Stimulated activated CD8-positive, alpha-beta memory T cell treated with anti-CD3 and anti-CD28 coated beads, Interleukin-4, amount 100 ng/mL, for 24 hours (primary cell): ENCODE data around the gene GRB10.

Experiments used
- DNase-seq: peaks from one replicate; pipeline ENCODE4 v3.0.0-alpha.2; 2020; ENCODE audit warnings: low read depth

GRB10 gene

GRCh38 chr7:50667789-50668226 is 114.9 kb downstream of the GRB10 start:
- no peak for DNase-seq

- DNase-seq, result no peak
These were observed 115.4 kb downstream of the GRB10 start for GRCh38 chr7:50667338-50667737.

DNA sequence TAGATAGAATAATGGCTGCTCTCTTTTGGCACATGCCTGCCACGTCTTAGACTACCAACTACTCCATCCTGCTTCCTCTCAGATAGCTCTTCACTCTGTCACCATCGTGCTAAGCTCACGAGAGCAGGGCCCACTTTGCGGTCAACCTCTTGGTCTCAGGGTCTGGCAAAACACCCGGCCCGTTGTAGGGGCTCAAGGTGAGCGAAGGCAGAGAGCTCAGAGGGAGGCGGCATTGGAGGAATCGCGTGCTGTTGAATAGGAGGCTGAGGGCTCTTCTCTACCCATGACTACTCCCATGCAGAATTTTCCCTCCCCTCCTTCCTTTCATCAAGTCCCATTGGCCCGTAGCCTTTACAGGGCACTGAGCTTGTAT is 116.6 kb downstream of the GRB10 start:
- DNase-seq, result no peak

- DNase-seq, result no peak
These were observed 117.1 kb downstream of the GRB10 start for GRCh38 chr7:50665403-50666123.

- DNase-seq, result no peak
These were observed 117.8 kb downstream of the GRB10 start for GRCh38 chr7:50664937-50665336.

DNA sequence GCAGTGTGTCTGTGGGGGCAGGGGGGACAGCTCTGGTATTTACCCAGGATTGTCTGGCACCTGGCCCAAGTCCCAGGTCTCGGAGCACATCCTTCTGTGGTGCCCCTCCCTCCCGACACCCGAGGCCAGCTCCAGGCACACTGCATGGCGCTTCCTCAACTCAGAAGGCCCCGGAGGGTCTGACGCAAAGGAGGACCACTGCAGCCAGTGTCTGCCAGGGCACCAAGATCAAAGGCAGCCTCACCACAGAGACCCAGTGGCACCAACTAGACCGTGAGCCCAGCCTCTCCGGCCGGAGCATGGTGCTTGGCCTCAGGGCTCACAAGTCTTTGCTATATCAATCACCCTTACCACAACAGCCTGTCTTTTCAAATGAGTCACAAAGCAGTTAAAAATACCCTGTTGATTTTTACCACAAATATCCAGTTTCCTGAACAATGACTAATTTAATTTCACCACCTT is 118.2 kb downstream of the GRB10 start:
- no peak for DNase-seq

DNA sequence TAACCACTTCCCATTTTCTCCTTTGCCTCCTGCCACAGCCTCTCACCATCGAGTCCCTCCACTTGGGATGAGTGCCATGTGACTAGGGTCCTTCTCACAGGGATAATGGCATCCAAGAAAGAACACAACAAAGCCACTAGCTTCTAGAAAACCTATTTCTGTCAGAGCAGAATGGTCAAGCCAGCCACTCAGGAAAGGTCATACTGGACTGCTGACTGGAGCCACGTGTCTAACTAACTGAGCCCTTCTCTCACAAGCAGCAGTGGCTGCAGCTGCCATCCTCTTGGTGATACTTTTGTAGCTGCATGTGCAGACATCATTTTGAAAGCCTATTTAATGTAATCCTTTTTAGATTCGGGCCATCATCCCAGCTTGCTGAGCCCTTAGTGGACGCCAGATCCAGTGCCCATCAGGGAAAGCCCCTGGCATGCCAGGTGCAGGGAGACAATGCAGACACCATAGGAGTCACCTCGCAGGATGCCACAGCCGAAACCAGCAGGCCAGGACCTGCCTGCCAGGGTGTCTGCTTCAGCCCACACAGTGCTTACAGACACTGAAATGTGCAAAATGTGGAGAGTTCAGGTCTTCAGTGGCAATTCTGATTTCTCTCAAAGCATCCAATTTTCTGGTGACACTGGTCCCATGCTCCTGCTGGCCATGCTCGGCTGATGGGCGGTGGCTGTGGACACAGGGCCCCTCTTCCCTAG is 119.1 kb downstream of the GRB10 start:
- DNase-seq, result no peak

DNA sequence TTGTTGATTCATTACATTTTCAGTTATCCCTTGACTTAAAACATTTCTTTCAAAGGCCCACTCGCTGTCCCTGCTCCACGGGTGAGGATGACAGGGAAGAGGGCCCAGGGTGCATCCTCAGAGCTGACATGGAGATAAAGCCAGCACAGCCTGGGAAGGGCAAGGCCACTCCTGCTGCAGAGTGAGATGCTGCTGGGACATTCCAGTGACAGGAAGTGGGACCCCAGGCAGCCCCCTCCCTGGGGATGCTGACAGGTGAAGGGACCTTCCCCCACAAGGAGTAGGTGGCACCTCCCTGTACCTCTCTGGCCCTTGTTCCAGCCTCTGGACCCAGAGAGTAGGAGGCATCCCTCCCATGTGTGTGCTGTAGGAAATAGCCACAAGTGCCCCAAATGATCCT is 119.7 kb downstream of the GRB10 start:
- DNase-seq, result no peak

DNA sequence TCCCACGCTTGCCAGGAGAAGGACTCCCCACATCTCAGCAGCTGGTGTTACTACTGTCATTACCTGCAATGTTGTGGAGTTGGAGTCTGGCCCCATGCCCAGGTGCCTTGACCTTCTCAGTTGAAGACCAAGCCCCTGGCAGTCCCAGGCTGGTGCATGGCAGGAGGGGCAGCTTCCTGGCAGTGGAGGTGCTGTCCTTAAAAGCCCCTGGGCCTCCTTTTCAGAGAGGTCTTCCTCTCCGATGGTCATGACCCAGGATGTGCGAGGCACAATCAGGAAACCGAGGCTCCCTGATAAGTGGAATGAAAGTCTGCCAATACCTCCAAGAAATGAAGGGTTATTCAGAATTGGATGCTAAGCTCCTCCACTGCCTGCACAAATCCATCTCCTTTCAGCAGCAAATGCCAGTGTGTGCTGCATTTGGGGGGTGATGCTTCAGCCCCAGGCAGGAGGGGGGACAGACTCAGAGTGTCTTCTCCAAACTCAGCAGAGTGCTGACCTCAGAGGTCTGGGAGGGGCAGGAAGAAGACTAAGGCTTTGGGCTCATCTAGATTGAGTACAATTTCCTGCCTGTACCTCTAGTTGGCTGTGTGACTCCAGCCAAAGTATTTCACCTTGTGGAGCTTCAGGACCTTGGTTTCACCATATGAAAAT is 120.5 kb downstream of the GRB10 start:
- DNase-seq, result no peak

DNA sequence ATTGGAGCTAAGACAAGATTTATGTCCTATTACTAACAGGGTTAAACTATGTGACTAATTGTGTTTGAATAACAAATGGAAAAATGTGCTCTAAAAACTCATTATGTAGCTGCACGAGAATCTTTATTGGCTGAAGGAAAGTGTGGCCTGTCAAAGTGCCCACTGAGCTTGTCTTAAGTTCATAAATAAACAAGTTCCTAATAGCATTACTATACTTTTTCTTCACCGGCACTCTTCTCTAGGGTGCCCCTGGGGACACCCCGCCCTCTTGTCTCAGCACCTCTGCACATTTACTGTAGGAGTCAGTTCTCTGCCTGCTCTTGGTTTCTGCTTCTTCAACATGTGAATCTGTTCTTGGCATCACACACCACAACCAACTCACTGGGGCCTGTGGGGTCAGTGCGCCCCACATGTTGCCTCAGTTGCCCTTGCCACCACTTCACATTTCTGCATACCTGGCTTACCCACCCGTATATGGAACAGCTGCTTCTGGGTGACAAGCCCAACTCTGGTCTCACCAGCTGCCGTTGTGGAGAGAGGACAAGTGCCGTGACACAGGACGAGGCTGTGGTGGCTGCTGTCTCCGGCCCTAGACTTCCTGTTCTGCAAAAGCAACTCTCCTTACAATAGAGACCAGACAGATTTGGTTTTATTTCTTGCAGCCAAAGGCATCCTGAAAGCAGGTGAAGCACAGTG is 121.2 kb downstream of the GRB10 start:
- DNase-seq, result no peak

DNA sequence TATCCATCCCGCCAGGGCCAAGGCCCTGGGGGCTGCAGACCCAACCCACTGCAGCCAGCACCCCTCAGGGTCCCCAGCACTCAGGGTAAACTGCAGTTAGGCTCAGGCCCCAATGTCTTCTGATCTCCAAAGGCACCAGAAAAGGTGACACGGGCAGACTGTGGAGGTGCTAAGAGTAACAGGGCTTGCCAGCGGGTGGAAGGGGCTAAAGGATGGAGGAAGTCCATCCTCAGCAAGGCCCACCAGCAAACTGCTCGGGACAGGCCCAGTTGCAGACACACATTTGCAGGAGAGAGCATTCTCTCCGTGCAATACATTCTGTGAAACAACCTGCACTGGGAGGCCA is 121.9 kb downstream of the GRB10 start:
- no peak for DNase-seq

- peak; percentile 10 for DNase-seq
These were observed 122.5 kb downstream of the GRB10 start for GRCh38 chr7:50660040-50660829.

DNA sequence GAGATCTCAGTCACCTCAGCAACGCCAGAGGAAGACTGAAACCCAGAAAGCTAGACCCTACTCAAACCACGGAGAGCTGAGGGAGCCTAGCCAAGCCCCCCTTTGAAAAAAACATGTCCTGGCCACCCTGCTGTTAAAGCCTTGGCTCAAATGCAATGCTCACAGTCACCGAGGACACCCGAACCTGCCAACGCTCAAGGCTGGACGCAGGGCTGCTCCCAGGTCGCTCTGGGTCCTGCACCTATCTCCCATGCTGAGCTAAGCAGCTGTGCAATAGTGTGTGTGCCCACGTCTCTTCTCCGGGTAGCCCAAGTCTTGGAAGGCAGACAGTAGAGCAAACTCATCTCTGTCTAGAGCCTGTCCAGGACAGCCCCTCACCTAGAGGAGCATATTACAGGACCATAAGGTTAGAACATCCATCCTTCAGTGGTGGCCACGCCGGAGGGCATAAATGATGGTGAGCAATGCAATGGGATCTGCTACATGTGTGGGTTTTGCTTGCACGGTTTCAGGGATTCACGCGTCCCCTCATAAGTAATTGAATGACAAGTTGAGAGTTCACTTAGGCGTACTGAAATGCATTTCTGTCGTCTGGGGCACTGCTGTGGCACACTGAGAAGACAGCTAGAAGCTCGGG is 123.2 kb downstream of the GRB10 start:
- DNase-seq, result no peak

DNA sequence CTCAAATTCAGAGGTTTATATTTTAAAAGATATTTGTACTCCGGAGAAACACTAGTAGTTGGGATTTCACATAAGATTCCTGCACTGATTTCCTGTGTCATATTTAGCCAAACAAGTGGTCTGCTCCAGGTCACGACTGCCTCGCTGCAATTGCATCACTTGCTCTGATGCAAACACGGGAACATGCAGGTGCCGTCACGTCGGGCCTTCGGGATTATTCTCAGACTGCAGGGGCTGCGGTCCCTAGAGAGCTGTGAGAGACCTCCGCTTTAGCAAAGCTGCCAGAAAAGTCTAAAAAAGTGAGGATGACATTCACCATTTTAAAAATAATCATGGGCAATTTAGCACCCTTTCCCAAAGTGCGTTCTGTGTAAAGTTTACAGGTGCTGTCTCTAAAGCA is 124.0 kb downstream of the GRB10 start:
- no peak for DNase-seq

- no peak for DNase-seq
These were observed 124.8 kb downstream of the GRB10 start for GRCh38 chr7:50657912-50658311.

- no peak for DNase-seq
These were observed 125.3 kb downstream of the GRB10 start for GRCh38 chr7:50657341-50657873.

GRCh38 chr7:50656141-50656895 is 126.4 kb downstream of the GRB10 start:
- no peak for DNase-seq

- DNase-seq, result no peak
These were observed 127.2 kb downstream of the GRB10 start for GRCh38 chr7:50655490-50655889.

GRCh38 chr7:50655020-50655419 is 127.7 kb downstream of the GRB10 start:
- no peak for DNase-seq

DNA sequence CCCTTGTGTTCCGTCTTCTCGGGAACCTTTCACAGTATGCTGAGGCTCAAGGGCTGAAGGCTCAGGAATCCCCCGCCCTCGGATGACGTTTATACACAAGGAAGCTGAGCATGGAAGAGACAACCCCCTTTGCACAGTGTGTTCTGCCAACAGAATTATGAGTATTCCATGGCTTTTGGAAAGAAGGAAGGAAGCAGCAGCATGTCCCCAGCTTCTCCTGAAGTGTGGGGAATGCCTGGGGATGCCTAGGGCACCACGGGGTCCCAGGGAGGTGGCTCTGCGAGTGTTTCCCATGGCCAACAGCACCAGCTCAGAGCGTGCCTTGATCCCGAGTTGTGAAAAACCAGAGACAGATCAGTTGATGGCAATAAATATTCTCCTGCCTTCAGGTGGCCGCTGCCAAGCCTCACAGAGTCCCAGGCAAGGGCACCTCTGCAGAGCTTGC is 128.7 kb downstream of the GRB10 start:
- no peak for DNase-seq
